ENCODE measurements around the gene ZNF681.

- TF ChIP-seq YY1 (IDR thresholded peaks at IDR 0.05; ENCODE audit: insufficient read depth, insufficient read length) (no peak), SUZ12 (IDR thresholded peaks at IDR 0.05; ENCODE audit: extremely low read depth, insufficient read depth, insufficient read length) (no peak)
Measured at GRCh38 chr19:23762548-23762883, 3.8 kb upstream of the ZNF681 start.

Measured in NT2/D1 (cell line).